WTC11 (cell line): ENCODE results near the gene ALOXE3. TPM values are rescaled to one million over a fixed set of nuclear protein-coding genes. Genes with fewer than 3 reads are reported as not detected.

Source experiments
- ATAC-seq: fragments of 200-7000 bp; cut with Tn5 transposase; 2 replicates; pipeline ENCODE4 v1.10.0; 2021; ENCODE audit warnings: mild to moderate bottlenecking, moderate library complexity
- CTCF ChIA-PET: fragments of 300-600 bp; sonication (Branson Sonifier 250); formaldehyde crosslinking; loops from one replicate; lab custom pipeline; 2021; ENCODE audit warnings: antibody characterized with exemption; lab: Charles Lee
- POLR2A ChIA-PET: fragments of 350-600 bp; sonication (Branson Sonifier 250); formaldehyde crosslinking; loops from one replicate; lab custom pipeline; 2021; ENCODE audit warnings: antibody characterized with exemption; lab: Charles Lee
- DNase-seq: peaks from one replicate; pipeline ENCODE4 v3.0.0; 2021; ENCODE audit warnings: low spot score
- H3K27ac Mint-ChIP-seq: 2 replicates; pipeline ENCODE4 v1.8.0; 2021; ENCODE audit warnings: mixed read lengths
- H3K27me3 Mint-ChIP-seq: 2 replicates; pipeline ENCODE4 v1.8.0; 2021; ENCODE audit warnings: low read depth, mild to moderate bottlenecking, moderate library complexity, mixed read lengths
- H3K36me3 Mint-ChIP-seq: 2 replicates; pipeline ENCODE4 v1.8.0; 2021; ENCODE audit warnings: mixed read lengths
- H3K4me1 Mint-ChIP-seq: 2 replicates; pipeline ENCODE4 v1.8.0; 2022; ENCODE audit warnings: mixed read lengths
- H3K4me3 Mint-ChIP-seq: 2 replicates; pipeline ENCODE4 v1.8.0; 2021; ENCODE audit warnings: mild to moderate bottlenecking, moderate library complexity, mixed read lengths
- H3K9me3 Mint-ChIP-seq: 2 replicates; pipeline ENCODE4 v1.8.0; 2021; ENCODE audit warnings: mixed read lengths
- GABPB1 ChIP-seq: sonication (generic); formaldehyde crosslinking; IDR thresholded peaks from 2 replicates; pipeline ENCODE4 v1.8.1; 2023; ENCODE audit warnings: mild to moderate bottlenecking, missing genetic modification reagents
- HMGA2 ChIP-seq: fragments of 250-450 bp; sonication (Bioruptor Pico); IDR thresholded peaks from 2 replicates; pipeline ENCODE4 v1.4.0; 2021; ENCODE audit warnings: mild to moderate bottlenecking, moderate library complexity
- PRRX2 ChIP-seq: fragments of 250-450 bp; sonication (Bioruptor Pico); IDR thresholded peaks from 2 replicates; pipeline ENCODE4 v1.8.0; 2021; ENCODE audit warnings: mild to moderate bottlenecking
- TCF7 ChIP-seq: sonication (generic); formaldehyde crosslinking; IDR thresholded peaks from 2 replicates; pipeline ENCODE4 v1.8.0; 2022; ENCODE audit warnings: mild to moderate bottlenecking, low read depth, missing genetic modification reagents, moderate library complexity
- TP53 ChIP-seq: sonication (generic); formaldehyde crosslinking; IDR thresholded peaks from 2 replicates; pipeline ENCODE4 v1.8.1; 2023; ENCODE audit warnings: mild to moderate bottlenecking, missing genetic modification reagents
- ZBTB21 ChIP-seq: sonication (generic); formaldehyde crosslinking; IDR thresholded peaks from 2 replicates; pipeline ENCODE4 v1.8.1; 2023; ENCODE audit warnings: mild to moderate bottlenecking, missing genetic modification reagents, borderline replicate concordance
- ZNF396 ChIP-seq: fragments of 250-450 bp; sonication (Bioruptor Pico); IDR thresholded peaks from 2 replicates; pipeline ENCODE4 v1.8.0; 2021; ENCODE audit warnings: mild to moderate bottlenecking, moderate library complexity, borderline replicate concordance
- total RNA-seq: library from RNA; stranded (reverse); gene quantifications from 3 replicates; pipeline ENCODE4 v1.2.3, GENCODE V29; 2021
- TF ChIP-seq, protein P1 (sequence below): sonication (generic); formaldehyde crosslinking; IDR thresholded peaks from 2 replicates; pipeline ENCODE4 v1.8.1; 2023; ENCODE audit warnings: mild to moderate bottlenecking, missing genetic modification reagents
- TF ChIP-seq, protein P2 (sequence below): sonication (generic); formaldehyde crosslinking; IDR thresholded peaks from 2 replicates; pipeline ENCODE4 v1.8.1; 2023; ENCODE audit warnings: mild to moderate bottlenecking, moderate library complexity, missing genetic modification reagents
- TF ChIP-seq, protein P3 (sequence below): sonication (generic); formaldehyde crosslinking; IDR thresholded peaks from 2 replicates; pipeline ENCODE4 v1.8.0; 2023; ENCODE audit warnings: missing genetic modification reagents
- TF ChIP-seq, protein P4 (sequence below): sonication (generic); formaldehyde crosslinking; IDR thresholded peaks from 2 replicates; pipeline ENCODE4 v1.8.1; 2023; ENCODE audit warnings: mild to moderate bottlenecking, missing genetic modification reagents, borderline replicate concordance

Gene ALOXE3
- total RNA-seq, 1 experiment from 2014 or later = 0.81 TPM

DNA sequence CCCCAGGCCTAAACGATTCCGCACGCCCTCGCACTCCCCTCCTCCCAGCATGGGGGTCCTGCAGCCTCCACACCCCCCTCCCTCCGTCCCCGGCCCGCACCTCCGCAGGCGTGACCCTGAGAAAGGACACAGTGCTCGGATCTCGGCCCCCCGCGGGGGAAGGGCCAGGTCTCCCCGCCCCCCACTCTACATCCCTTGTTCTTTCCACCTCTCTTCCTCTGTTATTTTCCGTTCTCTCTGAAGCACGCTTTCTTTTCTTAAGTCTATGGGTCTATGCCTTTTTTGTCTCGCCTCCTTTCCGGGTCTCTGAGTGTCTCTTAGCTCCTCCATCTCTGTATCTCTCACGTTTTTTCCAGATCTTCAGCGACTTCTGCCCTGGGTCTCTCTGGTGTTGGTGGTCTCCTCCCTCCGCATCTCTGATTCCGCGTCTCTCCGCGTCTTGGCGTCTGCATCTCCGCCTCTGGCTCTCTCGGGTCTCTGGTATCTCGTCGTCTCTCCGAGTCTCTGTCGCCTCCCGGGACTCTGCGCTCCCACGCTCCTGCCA lies 7.7 kb upstream of the ALOXE3 start (continued):
- TF ChIP-seq, protein P1, sequence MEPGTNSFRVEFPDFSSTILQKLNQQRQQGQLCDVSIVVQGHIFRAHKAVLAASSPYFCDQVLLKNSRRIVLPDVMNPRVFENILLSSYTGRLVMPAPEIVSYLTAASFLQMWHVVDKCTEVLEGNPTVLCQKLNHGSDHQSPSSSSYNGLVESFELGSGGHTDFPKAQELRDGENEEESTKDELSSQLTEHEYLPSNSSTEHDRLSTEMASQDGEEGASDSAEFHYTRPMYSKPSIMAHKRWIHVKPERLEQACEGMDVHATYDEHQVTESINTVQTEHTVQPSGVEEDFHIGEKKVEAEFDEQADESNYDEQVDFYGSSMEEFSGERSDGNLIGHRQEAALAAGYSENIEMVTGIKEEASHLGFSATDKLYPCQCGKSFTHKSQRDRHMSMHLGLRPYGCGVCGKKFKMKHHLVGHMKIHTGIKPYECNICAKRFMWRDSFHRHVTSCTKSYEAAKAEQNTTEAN (CRISPR knock-in tag) = no peak
- TF ChIP-seq, all 79 proteins: peak for 0

DNA sequence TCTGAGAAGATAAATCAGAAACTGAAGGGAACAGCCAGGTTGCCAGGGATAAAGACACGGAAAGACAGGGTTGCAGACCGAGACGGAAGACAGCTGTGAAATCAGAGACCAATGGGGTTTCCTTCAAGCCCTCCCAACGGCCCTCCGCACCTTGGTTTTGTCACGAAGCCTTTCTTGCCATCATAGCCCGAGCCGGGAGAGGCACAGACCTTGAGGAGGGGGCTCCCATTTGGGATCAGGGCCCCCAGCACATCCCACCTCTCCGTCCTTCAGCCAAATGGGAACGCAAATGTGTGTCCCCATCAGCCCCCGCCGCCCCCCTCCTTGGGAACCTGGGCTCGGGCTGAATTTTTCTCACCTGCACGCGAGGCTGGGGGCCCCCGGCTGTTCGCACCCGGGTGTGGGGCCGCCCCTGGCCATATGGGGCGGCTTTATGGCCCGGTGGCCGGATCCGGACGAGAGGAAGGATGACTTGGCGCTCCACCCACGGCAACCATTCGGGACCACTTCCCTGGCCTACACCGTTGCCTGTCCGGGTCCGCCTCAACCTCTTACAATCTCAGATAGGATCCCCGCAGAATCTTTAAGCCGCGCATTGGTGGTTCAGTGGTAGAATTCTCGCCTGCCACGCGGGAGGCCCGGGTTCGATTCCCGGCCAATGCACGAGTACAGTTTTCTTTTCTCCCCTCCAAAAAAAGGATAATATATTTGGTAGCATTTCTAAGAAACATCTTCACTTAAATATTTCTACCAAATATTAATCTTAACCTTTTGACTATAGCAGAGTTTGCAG lies 7.0 kb upstream of the ALOXE3 start:
- peaks cover 20% of the 10 kb centered on the region for H3K4me1 Mint-ChIP-seq
- peak; percentile 86 for DNase-seq
- peak overlapping the region; percentile 85 for H3K4me3 Mint-ChIP-seq
- ChIA-PET CTCF (interaction anchor here (0.8 to 9.8 kb wide), 5 partner anchors 15 to 64 kb away, joined by 3 to 118 read pairs (median 7); no protein-coding TSS in a partner anchor), POLR2A (interaction anchor here (1.0 to 1.9 kb wide), 4 partner anchors 27 to 65 kb away, joined by 4 to 7 read pairs (median 4); partner anchors contain the start of genes BORCS6 and PER1)
- 0 out of 2 replicates have a peak, but pooled peaks have one; percentile 31 for TF ChIP-seq ZBTB21
- TF ChIP-seq GABPB1 (CRISPR knock-in tag) = 0 out of 2 replicates have a peak, but pooled peaks have one; percentile 39
- 0 out of 2 replicates have a peak, but pooled peaks have one; percentile 3 for TF ChIP-seq HMGA2 (CRISPR knock-in tag)
- TF ChIP-seq, protein P2, sequence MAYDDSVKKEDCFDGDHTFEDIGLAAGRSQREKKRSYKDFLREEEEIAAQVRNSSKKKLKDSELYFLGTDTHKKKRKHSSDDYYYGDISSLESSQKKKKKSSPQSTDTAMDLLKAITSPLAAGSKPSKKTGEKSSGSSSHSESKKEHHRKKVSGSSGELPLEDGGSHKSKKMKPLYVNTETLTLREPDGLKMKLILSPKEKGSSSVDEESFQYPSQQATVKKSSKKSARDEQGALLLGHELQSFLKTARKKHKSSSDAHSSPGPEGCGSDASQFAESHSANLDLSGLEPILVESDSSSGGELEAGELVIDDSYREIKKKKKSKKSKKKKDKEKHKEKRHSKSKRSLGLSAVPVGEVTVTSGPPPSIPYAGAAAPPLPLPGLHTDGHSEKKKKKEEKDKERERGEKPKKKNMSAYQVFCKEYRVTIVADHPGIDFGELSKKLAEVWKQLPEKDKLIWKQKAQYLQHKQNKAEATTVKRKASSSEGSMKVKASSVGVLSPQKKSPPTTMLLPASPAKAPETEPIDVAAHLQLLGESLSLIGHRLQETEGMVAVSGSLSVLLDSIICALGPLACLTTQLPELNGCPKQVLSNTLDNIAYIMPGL (CRISPR knock-in tag) = peak; percentile 78; the same call in 1 of the 2 replicates
- TF ChIP-seq, protein P3, sequence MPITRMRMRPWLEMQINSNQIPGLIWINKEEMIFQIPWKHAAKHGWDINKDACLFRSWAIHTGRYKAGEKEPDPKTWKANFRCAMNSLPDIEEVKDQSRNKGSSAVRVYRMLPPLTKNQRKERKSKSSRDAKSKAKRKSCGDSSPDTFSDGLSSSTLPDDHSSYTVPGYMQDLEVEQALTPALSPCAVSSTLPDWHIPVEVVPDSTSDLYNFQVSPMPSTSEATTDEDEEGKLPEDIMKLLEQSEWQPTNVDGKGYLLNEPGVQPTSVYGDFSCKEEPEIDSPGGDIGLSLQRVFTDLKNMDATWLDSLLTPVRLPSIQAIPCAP (CRISPR knock-in tag) = no peak
- H3K27me3 Mint-ChIP-seq = peaks cover 81% of the 10 kb centered on the region
- ATAC-seq = peak; percentile 1
- H3K36me3 Mint-ChIP-seq = no peaks in the 10 kb centered on the region
- no peak overlapping the region for H3K27ac Mint-ChIP-seq
- H3K9me3 Mint-ChIP-seq = no peaks in the 10 kb centered on the region

DNA sequence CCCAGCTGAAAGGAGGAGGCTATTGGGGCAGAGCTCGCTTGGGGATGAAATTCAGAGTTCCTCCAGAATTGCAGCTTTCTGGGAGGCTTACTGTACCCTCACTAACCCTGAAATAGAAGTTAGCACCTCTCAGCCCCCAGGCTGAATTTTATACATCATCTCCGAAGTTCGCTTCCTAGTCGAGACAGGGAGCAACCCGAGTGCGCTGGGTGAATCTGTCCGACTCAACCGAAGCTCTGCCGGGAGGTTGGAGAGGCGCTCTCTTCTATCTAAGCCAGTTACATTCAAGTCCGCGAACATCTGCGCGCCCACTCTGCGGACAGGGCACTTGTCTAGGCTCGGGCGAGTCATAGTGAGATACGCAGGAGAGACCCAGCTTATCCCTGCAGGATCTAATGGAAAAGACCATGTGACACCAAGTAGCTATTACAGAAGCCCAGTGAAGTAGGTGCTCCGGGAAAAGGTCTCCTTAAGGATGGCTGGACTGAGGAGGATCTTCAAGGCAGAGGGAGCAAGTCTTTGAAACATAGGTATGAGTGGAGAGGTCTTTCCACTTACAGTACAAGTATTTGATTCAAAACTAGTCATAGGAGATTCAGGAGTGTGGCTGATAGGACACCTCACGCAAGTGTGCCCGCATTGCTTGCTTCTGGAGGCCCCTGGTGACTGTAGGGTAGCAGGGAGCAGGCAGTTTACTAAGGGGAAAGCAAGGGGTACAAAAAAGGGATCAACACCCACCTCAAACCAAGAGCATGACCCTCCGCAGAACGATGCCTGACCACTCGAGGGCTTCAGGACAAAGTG lies 6.2 kb upstream of the ALOXE3 start:
- no peak overlapping the region for H3K27ac Mint-ChIP-seq

More for the DNA sequence above, 6.2 kb upstream of the ALOXE3 start:
- CTCF ChIA-PET = interaction anchor here (1.1 to 9.8 kb wide), 8 partner anchors 9 to 99 kb away, joined by 3 to 118 read pairs (median 7); no protein-coding TSS in a partner anchor
- DNase-seq (no peak), ATAC-seq (no peak)
- Mint-ChIP-seq H3K36me3 (no peaks in the 10 kb centered on the region), H3K4me3 (peak overlapping the region; percentile 85), H3K27me3 (peaks cover 76% of the 10 kb centered on the region), H3K4me1 (peaks cover 23% of the 10 kb centered on the region), H3K9me3 (no peaks in the 10 kb centered on the region)
- POLR2A ChIA-PET = interaction anchor here (1.0 to 2.5 kb wide), 6 partner anchors 9 to 66 kb away, joined by 4 to 7 read pairs (median 5); partner anchors contain the start of genes BORCS6 and PER1
- TF ChIP-seq, protein P4, sequence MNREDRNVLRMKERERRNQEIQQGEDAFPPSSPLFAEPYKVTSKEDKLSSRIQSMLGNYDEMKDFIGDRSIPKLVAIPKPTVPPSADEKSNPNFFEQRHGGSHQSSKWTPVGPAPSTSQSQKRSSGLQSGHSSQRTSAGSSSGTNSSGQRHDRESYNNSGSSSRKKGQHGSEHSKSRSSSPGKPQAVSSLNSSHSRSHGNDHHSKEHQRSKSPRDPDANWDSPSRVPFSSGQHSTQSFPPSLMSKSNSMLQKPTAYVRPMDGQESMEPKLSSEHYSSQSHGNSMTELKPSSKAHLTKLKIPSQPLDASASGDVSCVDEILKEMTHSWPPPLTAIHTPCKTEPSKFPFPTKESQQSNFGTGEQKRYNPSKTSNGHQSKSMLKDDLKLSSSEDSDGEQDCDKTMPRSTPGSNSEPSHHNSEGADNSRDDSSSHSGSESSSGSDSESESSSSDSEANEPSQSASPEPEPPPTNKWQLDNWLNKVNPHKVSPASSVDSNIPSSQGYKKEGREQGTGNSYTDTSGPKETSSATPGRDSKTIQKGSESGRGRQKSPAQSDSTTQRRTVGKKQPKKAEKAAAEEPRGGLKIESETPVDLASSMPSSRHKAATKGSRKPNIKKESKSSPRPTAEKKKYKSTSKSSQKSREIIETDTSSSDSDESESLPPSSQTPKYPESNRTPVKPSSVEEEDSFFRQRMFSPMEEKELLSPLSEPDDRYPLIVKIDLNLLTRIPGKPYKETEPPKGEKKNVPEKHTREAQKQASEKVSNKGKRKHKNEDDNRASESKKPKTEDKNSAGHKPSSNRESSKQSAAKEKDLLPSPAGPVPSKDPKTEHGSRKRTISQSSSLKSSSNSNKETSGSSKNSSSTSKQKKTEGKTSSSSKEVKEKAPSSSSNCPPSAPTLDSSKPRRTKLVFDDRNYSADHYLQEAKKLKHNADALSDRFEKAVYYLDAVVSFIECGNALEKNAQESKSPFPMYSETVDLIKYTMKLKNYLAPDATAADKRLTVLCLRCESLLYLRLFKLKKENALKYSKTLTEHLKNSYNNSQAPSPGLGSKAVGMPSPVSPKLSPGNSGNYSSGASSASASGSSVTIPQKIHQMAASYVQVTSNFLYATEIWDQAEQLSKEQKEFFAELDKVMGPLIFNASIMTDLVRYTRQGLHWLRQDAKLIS (CRISPR knock-in tag) = no peak
- TF ChIP-seq ZNF396 (CRISPR knock-in tag) (no peak), PRRX2 (no peak), TP53 (CRISPR knock-in tag) (no peak), TCF7 (no peak)
- TF ChIP-seq, all 79 proteins: peak for 0
